NCI-H460 (cell line): ENCODE measurements around the gene CTIF. TPM values are rescaled to one million over a fixed set of nuclear protein-coding genes. Genes with fewer than 3 reads are reported as not detected.

Experiments used
- DNase-seq: peaks from one replicate; pipeline ENCODE4 v3.0.0-alpha.2; 2016; ENCODE audit warnings: low read depth; ENCODE audit errors: extremely low read depth
- total RNA-seq: library from RNA; depleted of rRNA; stranded (reverse); fragments of >200 nt; shearing (Covaris generic); gene quantifications from 2 replicates; pipeline ENCODE4 v1.2.3, GENCODE V29; 2014

CTIF gene
- total RNA-seq, 1 experiment from 2014 or later, result 57.0 TPM

DNA sequence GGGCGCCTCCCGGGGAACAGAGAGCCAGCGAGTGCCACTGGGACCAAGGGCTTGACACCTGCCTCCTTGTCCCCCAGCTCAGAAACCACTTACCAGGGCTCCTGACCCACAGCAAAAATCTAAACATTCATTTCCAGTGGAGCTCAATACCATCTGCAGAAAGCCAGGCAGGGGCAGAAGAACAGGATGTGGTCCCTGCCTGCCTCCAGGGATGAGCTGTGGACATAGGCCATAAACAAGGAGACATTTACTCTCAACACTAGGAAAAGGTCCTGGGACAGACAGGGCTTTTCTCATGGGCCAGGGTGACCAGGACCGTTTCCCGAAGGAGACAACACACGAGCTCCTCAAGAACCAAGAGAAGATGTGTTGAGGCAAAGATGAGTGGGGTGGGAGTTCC, 203.0 kb downstream of the CTIF start:
- DNase-seq, result no peak

DNA sequence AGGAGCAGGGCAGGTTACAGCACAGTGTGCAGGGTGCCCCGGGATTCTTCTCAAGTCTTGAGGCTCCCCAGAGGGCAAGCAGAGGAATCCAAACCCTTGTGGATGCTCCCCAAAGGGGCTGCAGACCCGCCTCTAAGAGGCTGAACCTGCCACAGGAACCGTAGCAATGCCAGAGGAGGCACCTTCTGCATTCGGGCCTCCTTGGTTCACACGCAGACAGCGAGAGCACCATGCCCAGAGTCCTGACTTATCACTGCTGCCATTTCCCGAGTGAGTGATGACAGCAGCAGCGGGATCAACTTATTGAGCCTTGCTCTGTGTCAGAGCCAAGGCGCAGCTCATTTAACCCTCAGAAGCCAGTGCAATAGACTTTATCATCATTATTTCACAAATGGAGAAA, 203.5 kb downstream of the CTIF start:
- no peak for DNase-seq

DNA sequence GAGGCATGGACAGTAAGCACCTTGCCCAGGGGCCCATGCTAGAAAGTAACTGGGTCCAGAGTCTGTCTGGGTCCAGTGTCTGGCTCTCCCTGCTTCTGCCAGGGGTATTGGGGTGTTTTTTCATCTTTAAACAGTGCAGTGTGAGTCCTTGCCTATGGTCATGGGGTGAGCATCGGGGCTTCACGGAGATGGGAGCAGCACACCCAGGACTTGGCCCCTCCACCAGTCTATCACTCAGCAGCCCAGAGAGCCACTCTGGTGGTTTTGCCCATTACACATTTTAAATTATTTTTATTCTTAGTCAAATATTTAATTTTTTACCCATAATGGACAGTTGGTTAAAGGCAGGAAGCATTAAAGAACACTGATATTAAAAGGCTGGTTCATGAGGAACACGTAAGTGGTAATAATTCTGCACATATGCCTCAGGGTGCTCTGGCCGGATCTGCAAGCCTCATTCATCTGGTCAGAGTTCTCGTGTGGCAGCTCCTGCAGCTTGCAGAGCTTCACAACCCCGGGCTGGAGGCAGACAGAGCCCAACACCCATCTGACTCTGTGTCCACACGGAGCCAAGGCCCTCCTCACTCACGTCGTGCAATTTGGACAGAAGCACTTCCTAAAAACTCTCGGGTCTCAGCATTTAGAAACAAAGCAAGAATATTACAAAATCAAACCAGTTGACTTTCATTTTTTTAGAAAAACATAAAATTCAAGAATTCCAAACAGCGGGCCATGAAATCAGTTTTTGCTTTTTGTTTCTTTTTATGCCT, 204.1 kb downstream of the CTIF start:
- no peak for DNase-seq

DNA sequence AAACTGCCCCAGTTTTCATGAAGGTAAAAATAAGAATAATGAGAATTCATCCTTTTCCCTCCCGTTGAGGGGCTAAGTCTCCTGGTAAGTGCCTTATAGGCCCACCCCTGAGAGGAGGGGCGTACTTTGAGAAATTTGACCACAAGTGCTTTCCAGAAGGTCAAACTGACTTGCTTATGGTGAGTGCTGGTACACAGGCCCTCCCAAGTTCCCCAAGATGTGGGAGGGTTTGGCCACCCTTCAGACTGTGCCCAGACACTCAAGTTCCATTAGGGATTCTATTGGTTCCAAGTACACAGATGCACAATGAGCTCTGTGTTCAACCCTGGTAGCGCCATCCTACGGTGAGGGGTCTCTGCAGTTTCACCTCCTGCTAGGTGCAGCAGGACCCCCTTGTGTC, 205.1 kb downstream of the CTIF start:
- no peak for DNase-seq

DNA sequence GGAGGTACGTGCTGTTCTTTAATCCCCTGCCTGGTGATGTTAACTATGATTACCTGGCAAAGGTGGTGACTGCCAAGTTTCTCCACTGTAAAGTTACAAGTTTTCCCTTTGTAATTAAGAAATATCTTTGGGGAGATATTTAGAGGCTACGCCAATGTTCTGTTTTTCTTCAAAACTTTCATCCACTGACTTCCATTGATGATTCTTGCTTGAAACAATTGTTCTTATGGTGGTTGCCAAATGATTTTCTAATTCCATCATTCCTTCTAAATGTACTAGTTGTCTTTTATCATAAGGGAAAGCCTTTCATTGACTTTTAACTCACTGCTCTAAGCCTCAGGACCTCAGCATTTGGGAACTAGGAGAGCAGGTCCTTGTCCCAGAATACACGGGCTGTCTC, 206.5 kb downstream of the CTIF start:
- no peak for DNase-seq

DNA sequence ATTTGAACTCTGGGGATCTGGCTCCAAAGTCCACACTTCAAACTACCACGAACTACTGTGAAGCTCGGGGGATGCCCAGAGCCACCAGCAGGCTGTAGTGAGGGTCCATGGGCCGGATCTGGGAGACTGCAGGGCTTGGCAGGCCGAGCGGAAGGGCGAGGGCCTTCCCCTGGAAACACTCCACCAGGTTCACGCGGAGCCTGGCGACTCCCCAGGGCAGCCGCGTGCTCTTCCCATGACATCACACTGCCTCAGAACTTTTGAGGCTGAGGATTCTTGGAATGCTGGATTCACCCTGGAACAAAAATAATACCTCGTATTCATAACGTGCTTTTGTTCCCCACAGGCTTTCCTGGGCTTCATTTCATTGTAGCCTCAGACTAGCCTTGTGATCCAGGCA, 210.9 kb downstream of the CTIF start:
- DNase-seq, result no peak

DNA sequence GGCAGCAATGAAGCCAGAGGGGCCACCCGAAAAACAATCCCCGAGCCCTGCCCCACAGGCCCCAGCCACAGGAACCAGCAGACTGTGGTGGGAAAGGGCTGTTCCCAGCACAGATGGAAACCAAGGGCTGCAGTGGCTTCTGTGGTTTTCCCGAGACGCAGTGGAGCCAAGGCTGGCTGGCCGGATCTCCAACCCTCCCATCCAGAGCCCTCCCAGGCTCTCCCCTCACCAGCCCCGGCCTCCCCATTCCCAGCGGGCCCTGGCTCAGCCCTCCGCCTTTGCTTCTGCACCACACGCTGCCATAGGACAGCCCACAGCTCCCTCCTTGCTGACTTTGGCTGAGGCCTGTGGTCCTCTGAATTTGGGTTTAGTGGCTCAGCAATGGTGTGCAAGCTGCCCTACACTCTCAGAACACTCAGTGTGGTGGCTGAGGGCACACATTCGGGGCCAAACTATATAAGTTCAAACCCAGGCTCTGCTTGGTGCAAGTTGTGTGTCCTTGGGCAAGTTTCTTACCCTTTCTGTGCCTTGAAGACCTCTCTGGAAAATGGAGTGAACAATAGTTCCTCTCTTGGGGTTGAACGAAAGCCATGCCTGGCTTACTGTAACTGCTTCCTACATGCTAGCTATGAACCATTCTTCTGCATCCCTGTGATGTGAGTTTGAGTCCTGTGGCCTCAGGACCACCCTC, 211.8 kb downstream of the CTIF start:
- DNase-seq, result no peak

DNA sequence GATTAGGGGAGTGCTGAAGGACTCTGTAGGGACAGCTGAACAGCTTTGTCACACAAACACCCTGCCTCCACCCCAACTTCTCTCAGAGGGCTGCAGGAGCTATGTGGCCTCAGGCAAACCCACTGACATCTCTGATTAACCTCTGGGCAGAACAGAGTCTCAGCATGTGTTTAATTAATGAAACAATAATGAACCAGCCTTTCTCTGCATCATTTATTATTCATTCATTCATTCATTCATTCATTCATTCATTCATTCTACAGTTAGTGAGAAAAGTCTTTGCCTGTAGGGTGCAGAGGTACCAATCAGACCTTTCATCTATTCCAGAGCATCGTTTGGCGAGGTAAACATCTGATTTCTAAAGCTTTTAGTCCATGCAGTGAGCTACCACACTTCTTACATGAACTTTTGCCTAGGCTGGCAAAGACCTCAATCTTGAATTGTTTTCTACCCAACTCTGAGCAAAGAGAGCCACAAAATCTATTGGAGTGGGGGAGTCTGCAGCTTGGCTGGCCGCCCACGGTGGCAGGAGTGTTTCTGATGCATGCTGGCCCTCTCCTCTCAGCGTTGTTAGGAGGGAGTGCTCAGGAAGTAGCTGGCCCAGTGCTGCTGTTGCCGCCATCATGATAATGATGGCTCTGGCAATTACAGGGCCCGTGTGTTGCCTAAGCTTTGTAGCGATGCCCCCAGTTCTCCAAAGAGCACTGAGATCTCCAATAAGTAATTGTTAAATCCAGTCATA, 213.1 kb downstream of the CTIF start:
- no peak for DNase-seq

DNA sequence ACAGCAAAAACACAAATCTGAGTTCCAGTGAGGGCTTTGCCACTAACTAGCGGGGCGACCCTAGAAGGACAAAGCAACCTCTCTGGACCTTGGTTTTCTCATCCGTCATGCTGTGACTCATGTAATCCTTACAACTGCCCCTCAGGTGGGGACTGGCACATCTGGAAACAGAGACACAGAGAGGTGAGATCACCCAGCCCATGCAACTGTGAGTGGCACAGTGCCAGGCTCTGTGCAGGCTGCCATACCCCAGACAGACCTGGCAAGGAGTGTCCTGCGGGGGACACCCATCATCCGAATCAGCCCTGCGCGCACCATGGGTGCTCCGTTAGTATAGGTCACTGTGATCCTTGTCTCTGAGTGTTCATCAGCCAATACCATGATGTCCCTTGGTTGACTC, 213.6 kb downstream of the CTIF start:
- no peak for DNase-seq

DNA sequence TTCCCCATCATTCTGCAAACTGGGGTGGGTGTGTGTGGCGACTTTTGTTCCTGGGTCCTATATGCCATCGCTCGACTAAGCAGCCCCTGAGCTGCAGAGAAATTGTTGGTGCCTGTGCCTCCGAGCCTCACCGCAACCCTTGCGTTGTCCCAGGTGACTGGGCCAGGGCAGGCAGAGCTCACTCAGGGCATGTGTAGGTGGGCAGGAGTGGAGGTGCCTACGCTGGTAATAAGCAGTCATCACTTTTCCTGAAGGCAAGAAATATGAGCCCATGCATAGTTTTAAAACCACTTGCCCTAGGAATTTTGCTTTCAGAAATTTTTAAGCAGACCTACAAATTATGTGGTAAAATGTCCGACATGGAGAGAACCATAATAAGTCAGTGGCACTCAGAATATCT, 214.1 kb downstream of the CTIF start:
- no peak for DNase-seq

DNA sequence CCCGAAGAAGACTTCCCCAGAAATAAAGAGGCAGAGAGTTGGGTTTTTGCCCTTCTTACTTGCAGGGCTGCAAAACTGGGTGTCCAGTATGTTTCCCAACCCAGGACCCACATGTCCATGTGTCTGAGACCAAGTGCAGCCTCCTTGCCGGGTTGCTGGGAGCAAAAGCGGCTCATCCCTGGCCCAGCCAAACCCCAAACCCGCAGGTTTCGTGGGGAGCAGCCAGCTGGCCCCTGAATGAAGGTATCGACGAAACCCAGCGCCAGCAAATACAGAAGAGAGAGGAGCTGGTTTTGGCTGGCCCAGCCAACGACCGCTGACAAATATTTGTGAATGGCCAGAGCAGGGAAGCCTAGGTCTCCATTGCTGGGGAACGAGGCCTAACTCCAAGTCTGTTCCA, 214.9 kb downstream of the CTIF start:
- DNase-seq, result no peak

DNA sequence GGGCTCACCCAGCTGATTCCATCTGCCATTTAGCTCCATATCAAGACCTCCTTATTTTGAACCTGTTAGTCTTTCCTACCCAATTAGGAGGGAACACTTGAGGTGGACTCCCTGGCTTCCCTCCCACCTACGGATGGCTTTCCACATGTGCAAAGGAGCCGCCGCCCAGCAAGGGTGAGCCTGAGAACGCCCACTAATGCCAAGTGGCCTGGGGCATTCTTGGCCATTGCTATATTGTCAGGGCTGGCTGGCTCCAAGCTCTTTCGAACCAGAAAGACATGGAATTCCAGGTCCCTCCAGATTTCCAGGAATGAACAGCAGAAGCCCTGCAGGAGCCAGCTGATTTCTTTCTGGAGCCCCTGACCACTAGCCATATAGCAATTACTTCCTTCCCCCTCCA, 215.7 kb downstream of the CTIF start:
- no peak for DNase-seq

DNA sequence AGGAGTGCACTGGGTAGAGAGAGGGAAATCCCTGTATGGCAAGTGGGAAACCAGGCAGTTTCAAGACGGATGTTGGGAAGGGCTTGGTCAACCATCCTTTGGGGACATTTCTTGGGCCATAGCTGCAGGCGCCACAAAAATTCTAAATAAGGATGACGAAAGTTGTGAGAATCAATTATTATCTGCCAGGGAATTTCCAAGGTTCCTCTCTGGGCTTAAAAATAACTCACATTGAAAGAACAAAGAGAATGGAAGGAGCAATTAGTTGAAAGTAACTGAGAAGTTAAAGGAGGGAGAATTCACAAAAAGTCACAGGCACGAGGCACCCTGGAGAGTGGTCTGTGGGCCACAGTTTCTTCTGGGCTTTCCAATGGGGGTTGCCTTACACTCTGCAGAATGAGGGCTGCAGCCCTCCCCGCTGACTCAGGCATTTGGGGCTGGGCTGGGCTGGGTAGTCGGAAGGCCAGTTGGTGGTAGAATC, 216.2 kb downstream of the CTIF start:
- no peak for DNase-seq

DNA sequence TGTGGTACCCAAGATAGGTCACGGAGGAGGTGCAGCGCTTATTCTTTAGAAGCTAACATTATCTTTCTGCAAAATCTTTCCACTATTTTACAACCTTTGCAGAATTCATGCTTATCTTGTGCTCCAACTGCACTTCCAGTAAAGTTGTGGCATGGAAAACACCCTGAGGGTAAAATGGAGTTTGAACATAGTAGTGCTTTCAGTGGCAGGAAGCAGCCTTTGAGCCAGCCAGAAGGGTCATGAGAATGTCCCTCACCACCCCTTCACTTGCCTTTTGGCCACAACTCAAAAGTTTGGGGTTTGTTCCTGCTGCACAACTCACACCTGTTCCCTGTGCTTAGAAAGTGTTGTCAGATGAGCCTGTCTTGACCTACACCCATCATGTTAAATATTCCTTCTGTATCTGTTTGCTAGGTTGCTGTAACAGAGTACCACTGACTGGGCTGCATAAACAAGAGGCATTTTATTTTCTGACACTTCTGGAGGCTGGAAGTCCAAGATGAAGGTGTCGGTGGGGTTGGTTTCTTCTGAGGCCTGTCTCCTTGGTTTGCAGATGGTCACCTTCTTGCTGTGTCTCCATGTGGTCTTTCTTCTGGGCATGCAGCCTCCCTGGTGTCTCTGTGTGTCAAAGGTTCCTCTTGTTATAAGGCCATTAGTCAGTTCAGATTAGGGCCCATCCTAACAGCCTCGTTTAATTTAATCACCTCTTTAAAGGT, 217.8 kb downstream of the CTIF start:
- DNase-seq, result no peak

DNA sequence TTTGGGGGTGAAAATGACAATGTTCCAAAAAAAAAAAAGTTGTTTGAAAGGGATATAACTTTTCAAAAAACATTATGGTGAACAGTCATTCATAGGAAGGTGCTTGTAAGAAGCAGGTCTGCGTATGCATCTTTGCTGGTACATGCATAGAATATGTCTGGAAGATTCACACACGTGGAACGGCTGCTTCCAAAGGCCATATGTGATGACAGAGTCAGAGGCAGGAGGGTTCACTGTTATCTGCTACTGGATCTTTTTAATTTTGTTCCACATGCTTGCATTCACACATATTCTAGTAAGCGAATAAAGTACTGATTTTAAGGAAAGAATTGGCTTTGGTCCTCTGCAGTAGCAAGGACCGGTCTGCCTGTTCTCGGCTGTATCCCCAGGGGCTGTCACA, 218.5 kb downstream of the CTIF start:
- DNase-seq, result no peak

DNA sequence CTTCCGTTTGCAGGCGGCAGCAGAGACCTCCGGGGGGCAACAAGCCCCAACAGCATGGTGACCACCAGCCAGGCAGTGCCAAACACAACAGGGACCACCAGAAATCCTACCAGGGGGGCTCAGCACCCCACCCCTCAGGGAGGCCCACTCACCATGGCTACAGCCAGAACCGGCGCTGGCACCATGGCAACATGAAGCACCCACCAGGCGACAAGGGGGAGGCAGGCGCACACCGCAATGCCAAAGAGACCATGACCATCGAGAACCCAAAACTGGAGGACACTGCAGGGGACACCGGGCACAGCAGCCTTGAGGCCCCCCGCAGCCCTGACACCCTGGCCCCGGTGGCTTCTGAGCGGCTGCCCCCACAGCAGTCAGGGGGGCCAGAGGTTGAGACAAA, 219.1 kb downstream of the CTIF start:
- DNase-seq, result no peak

DNA sequence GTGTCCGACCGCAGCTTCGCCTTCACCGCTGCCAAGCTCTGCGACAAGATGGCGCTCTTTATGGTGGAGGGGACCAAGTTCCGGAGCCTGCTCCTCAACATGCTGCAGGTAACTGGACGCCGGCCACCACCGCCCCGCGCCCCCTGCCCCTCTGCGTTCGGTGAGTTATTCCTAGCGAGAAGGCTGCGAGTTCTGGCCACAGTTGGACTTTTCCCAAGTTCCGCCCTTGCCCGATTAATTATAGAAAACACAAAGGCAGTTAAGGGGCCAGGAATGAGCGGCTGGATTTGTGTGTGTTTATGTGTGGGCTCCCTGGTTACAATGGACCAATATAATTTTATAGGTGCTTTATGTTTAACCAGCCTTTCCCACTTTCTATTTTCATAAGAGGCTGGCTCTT, 222.8 kb downstream of the CTIF start:
- DNase-seq, result no peak

DNA sequence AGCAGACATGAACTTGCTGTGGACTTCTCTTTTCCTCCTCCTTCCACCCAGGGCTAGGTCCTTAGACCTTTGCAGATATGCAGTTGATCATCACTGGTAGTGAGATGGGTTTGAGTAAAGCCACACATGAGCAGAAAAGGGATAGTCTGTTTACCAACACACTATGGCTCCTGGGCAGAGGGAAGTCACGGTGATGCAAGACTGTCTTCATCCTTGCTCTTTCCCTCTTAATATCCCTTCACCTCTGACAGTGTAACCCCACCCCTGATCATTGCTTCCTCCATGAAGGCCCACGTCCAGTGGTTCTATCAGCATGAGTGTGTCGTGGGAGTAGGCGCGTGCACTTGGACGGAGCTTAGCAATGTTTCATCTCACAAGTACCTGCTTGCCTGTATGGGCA, 223.2 kb downstream of the CTIF start:
- DNase-seq, result no peak

DNA sequence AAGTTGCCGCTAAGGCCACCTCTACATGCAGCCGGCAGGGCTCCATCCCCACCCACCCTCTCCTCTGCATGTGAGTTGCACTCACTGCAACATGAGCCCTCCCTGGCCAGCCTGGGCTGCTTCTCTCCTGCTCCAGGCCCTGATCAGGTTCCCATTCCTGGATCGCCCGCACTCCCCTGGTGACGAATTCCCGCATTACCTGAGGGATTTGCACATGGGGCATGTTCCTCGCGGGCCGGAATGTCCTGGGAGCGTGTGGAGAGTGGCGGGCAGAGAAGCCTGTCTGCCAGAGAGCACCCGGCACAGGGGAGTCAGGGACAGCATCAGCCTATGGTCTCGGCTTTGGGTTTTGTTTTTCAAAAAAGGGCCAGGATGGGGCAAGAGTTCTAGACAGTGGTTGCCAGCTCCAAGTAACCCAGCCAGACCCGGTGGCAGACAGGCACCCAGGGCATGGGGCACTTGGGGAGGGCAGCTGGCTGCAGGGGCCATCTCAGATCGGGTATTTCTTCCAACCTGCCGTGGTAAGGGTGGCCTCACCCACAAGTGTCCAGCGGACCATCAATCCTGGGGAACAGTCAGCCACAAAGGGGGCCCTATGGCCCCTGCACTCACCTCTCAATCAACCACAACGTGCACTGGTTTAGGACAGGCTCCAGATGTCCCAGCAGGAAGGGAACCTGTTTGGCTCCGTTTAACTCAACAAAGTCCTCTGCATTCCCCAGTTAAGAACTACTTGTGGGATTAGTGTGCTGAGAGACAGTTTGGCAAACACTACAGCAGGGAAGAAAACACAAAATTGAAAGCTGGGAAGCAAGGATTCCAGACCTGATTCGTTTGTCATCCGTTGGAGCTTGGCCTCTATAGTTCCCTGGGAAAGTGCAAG, 224.2 kb downstream of the CTIF start:
- DNase-seq, result no peak

DNA sequence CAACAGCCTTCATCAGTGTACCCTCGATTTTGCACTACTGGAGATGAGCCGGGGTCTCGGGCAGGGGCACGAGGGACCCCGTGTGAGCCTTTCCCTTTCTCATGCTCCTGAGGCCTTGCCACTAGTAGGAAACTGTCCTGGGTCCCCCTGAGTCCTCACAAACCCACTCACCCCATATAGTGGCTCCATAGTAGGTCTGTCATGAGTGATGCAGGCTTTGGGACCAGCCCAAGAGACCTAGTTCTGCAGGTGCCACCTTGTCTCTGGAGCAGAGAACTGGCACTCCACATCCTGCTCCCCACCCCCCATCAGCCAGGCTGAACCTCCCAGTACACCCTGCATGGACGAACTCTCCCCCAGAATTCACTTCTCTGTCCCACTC, 224.9 kb downstream of the CTIF start:
- DNase-seq, result no peak
